OCI-M2 (cell line): ENCODE measurements around the gene MAST4.
"Not testable (repeated sequence)": the region's sequence is repeated elsewhere in the genome, so short reads cannot be mapped to it uniquely, and the experiment has no call there.

ENCODE experiments used
- DNase-seq: peaks from one replicate; lab custom pipeline; 2025; ENCODE audit not compliant: unreplicated experiment; lab: John Stamatoyannopoulos, UW

The MAST4 gene

DNA sequence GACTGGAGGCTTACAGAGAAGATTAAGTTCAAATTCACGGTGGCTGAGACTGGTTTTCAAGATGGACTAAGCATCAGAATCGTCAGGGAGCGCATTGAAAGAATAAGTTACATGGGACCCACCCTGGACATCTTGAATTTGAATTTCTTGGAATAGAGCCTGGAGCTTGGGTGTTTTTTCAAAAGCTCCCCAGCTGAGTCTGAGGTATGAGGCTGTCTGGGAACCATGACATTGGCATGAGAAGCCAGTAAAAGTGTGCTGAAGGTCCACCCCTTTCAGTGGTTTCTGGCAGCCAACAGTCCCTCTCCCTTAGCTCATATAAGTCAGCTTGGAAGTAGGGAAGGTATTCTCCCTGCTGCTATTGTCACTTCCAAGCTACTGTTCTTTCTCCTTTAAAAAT, 97.8 kb downstream of the MAST4 start:
- DNase-seq = no peak

GRCh38 chr5:66695840-66696239, 99.6 kb downstream of the MAST4 start:
- not testable (repeated sequence) for DNase-seq

DNA sequence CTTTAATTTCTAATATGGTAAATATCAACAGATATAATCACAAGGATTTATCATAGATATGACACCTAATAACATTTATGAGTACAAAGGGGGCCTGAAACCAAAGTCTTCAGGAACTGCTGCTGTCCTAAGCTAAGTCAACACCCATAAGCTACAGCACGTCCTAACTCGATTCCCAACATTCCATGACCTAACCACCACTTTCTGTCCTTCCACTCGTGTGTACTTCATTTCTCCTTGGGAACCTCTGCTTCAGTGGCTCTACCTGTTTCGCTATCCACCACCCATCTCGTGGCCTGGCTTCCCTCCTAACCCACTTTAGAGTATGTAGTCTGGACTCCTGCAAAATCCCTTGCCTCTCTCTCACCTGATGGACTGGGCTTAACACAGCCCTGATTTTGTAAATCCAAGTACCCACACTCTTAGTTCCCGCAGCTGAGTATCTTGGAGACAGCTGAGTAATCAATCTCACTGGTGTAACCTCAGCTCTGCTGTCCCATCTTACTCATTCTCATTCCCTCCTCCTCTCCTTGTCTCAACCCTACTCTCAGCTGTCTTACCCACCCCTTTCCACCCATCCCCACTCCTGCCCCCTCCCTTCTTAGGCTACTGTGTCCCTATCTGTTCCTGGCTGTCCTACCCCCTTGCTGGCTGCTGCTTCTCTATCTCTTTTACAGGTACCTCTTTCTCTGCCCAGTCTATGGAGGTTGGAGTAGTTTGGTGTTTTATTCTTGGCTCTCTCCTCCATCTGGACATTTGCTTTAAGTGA, 101.8 kb downstream of the MAST4 start:
- no peak for DNase-seq

DNA sequence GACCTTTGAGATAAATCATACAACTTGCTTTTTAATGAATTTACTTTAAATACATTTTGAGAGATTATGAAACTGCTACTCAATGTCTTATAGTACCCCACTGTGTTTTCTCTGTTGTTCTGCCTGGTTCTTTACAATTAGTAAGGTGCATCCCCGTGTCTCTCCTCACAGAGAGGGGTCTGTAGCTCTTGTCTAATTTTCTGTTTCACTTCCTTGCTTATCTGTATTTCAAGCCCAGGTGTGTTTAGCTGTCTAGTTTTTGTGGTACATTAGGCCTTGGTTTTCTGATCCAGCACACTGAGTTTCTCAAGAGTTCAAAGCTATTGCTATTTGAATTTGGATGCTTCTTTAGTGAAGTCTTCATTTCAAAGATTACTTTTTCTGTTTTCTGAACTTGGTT, 105.1 kb downstream of the MAST4 start:
- DNase-seq = no peak

GRCh38 chr5:66702426-66702825, 106.2 kb downstream of the MAST4 start:
- no peak for DNase-seq

GRCh38 chr5:66704790-66705425, 108.7 kb downstream of the MAST4 start:
- no peak for DNase-seq

GRCh38 chr5:66708368-66708767, 112.2 kb downstream of the MAST4 start:
- DNase-seq = no peak

GRCh38 chr5:66710557-66711088, 114.4 kb downstream of the MAST4 start:
- DNase-seq = no peak

GRCh38 chr5:66713998-66714397, 117.8 kb downstream of the MAST4 start:
- DNase-seq = no peak

DNA sequence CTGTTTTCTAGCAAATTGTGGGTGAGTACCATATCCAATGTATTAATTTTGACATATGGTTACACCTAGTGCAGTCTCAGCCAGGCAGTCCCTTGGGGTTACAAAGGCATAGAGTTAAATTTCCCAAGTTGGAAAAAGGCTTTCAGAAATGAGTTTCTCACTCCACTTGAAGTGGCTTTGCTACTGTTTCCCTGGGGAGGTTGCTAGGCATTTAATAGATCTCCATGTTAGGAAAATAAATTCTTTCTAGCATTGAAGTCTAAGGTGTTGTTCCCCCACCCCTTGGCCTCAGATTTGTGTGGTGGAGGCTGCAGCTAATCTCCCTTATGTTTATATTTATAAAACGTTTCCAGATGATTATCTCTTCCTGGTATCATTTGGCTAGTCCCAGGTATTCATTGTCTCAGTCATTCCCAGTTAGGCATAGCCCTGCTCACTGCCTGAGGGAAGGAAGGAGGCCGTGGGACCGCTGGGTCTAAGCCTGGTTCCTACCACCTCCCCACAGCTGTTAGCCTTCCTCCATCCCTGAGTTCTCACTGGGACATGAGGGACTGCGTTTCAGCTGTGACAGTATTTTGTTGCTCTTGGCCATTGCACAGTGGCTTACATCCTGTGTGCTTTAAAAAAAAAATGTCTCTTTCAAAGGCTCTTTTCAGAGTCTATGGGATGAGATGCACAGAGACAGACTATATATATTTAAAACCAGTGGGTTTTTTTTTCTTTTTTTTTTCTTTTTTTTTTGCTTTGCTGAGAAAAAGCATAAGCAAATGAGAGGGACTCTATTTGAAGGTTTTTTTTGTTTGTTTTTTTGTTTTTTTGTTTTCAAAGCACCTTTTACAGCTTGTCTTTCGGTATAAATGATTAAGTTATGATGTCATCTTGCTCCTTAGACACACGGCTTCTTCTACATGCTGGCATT, 121.5 kb downstream of the MAST4 start:
- DNase-seq = no peak

- DNase-seq = no peak
These were observed 122.3 kb downstream of the MAST4 start for GRCh38 chr5:66718374-66719002.

- no peak for DNase-seq
These were observed 124.6 kb downstream of the MAST4 start for GRCh38 chr5:66720780-66721179.

DNA sequence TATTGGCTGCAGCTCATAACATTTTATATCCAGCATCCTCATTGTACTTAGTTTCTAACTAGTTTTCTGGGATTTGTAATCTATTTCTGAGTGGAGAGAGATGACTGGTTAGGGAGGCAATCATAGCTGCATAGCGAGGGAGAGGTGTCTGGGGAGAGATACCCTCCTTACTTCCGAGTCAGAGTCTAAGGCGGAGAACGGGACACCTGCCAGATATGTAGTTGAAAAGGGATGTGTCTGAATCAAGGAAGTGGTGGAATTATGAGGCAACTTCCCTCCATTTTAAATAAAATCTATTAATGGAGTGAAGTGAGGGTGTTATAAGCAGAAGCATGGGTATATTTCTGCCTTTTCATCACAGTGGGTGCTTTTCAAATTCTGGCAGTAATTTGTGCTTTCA, 126.5 kb downstream of the MAST4 start:
- no peak for DNase-seq

- DNase-seq = no peak
These were observed 128.4 kb downstream of the MAST4 start for GRCh38 chr5:66724349-66725139.

DNA sequence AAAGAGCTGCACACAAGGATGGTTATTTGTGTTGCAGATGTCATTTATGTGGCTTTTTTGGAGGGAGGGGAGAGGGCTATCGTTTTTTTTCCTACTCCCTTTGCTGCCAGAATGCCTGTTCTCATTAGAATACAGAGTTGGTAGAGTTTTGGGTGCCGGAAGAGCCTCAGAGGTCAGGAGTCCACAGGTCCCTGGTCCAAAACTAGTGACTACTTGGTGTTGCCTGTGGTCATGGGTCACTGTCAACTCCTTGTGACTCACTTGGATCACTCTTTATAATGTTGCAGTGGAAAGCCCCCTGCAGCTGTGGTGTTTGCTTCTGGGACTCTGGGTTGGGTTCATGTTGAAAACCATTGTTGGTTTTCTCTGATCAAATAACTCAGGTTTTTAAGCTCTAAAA, 131.4 kb downstream of the MAST4 start:
- DNase-seq = no peak

DNA sequence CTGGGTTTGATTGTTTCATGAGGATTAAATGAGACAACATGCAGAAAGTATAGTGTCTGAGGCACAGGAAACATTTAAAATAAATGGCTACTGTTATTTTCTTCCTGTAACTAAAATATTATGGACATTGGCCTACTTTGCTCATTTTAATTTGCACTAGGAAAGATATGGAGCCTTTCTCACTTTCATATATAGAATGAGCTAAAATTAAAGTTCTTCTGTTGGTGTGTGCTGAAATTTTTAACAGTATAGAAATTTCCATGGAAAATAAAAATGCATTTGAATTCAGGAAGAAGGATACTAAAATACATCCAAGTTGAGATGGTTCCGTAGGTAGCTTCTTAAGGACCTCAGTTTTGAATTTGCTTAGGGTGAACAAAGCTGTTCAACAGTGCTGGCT, 131.9 kb downstream of the MAST4 start:
- DNase-seq = no peak

DNA sequence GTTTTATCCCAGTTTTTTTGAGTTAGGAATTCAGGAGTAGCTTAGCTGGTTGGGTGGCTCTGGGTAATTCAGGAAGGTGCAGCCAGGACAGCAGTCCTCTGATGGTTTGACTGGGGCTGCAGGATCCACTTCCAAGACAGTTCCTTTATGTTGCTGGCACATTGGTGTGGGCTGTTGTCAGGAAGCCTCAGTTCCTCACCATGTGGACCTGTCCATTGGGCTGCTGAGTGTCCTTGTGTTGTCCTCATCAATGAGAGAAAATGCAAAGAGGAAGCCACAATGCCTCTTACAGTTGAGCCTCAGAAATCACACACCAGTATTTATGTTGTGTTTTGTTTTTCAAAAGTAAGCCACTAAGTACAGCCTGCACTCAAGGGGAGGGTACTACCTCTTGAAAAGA, 140.9 kb downstream of the MAST4 start:
- DNase-seq = no peak

- no peak for DNase-seq
These were observed 141.9 kb downstream of the MAST4 start for GRCh38 chr5:66738136-66738535.

DNA sequence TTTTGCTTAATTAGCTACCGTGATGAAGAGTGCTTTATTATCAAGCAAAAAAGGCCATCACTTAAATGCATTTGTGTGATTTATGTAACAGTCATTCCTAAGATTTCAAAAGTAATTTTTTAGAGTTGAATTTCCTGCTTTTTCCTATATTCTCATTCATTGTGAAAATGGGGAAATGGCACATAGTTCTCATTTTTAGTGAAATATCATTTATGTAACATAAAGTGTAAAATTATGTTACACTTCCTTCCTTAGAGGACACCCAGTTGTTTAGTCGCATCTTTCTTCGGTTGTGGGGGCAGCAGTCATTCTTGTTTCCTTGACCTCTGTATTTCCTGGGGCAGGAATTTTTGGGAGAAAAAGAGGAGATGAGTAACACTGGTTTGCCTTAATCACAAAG, 142.8 kb downstream of the MAST4 start:
- no peak for DNase-seq

GRCh38 chr5:66739951-66740350, 143.8 kb downstream of the MAST4 start:
- DNase-seq = no peak
